HepG2 (cell line): ENCODE results near the gene KLHL17. TPM values are rescaled to one million over a fixed set of nuclear protein-coding genes. Genes with fewer than 3 reads are reported as not detected.

ENCODE experiments used
- ATAC-seq: fragments of 200-7000 bp; cut with Tn5 transposase; 3 replicates; pipeline ENCODE4 v1.9.1; 2020; ENCODE audit warnings: mild to moderate bottlenecking, moderate library complexity
- BruUV-seq: library from RNA; stranded (reverse); fragments of 400-500 nt; replicated peaks from 2 replicates; lab custom pipeline; 2021; lab: Mats Ljungman, UMichigan
- CTCF ChIA-PET: fragments of 300-600 bp; formaldehyde crosslinking; extraction: SDS; loops from one replicate; lab custom pipeline; 2021; ENCODE audit warnings: low total read pairs, inconsistent platforms, low intra/inter-chr PET ratio; lab: Yijun Ruan, JAX
- POLR2A ChIA-PET: fragments of 350-600 bp; sonication (Branson Sonifier 250); formaldehyde crosslinking; loops from one replicate; lab custom pipeline; 2020; ENCODE audit warnings: antibody characterized with exemption, inconsistent platforms; lab: Yijun Ruan, JAX
- DNase-seq: peaks from one replicate; pipeline ENCODE4 v3.0.0-alpha.2; 2015; ENCODE audit warnings: low spot score
- FAIRE-seq: peaks from 3 replicates; lab custom pipeline; 2011; peaks lifted over from hg19 to GRCh38; lab: Jason Lieb, UNC
- H2AFZ ChIP-seq: one replicate; pipeline ENCODE4 v1.6.1; 2011; ENCODE audit warnings: low read length, inconsistent platforms
- H3K27ac ChIP-seq: fragments of 300-600 bp; 3 replicates; pipeline ENCODE4 v1.8.0; 2011; ENCODE audit warnings: mixed run types, mild to moderate bottlenecking, mixed read lengths, low read length, inconsistent platforms; ENCODE audit not compliant: insufficient read depth; ENCODE audit errors: extremely low read length
- H3K27me3 ChIP-seq, 2 experiments: fragments of 200-600 bp in 1 of 2; 2 replicates in 1 of 2; 3 replicates in 1 of 2; pipeline versions ENCODE4 v1.6.0 to v1.8.0; 2011; ENCODE audit warnings: low read length in 2 of 2, mild to moderate bottlenecking in 2 of 2, moderate library complexity in 2 of 2, inconsistent platforms in 1 of 2; ENCODE audit not compliant: insufficient read depth in 2 of 2, control insufficient read depth in 1 of 2
- H3K36me3 ChIP-seq, 2 experiments: fragments of 200-600 bp in 1 of 2; replicated peaks in 1 of 2; 2 replicates in 1 of 2; 3 replicates in 1 of 2; pipeline versions ENCODE4 v1.5.1 to v1.8.0; 2011; ENCODE audit warnings: low read length in 2 of 2, inconsistent platforms in 1 of 2; ENCODE audit not compliant: insufficient read depth in 2 of 2, control insufficient read depth in 1 of 2
- H3K4me1 ChIP-seq: 2 replicates; pipeline ENCODE4 v1.5.1; 2012; ENCODE audit warnings: low read length, inconsistent platforms; ENCODE audit not compliant: insufficient read depth
- H3K4me2 ChIP-seq: 2 replicates; pipeline ENCODE4 v1.6.0; 2011; ENCODE audit warnings: low read depth, low read length, inconsistent platforms
- H3K4me3 ChIP-seq, 3 experiments: fragments of 200-600 bp in 1 of 3; sonication (generic), shearing (Covaris generic) in 1 of 3; replicated peaks in 1 of 3; 2 replicates each; pipeline ENCODE4 v1.5.1; 2011 to 2016; ENCODE audit warnings: low read length in 3 of 3, inconsistent platforms in 2 of 3, low read depth in 2 of 3, mild to moderate bottlenecking in 2 of 3, control low read depth in 1 of 3, mixed read lengths in 1 of 3; ENCODE audit not compliant: insufficient read depth in 1 of 3
- H3K79me2 ChIP-seq: one replicate; pipeline ENCODE4 v1.6.1; 2011; ENCODE audit warnings: low read length, inconsistent platforms; ENCODE audit not compliant: insufficient read depth
- H3K9ac ChIP-seq: 2 replicates; pipeline ENCODE4 v1.6.0; 2011; ENCODE audit warnings: mild to moderate bottlenecking, low read depth, low read length, inconsistent platforms; ENCODE audit not compliant: insufficient read depth
- H3K9me3 ChIP-seq: 2 replicates; pipeline ENCODE4 v1.5.1; 2012; ENCODE audit warnings: mild to moderate bottlenecking, low read length
- H4K20me1 ChIP-seq: 2 replicates; pipeline ENCODE4 v1.6.0; 2011; ENCODE audit warnings: inconsistent platforms, mild to moderate bottlenecking, low read length, moderate library complexity; ENCODE audit not compliant: insufficient read depth
- ARID2 ChIP-seq: sonication (generic); formaldehyde crosslinking; IDR thresholded peaks from 2 replicates; pipeline ENCODE4 v1.8.1; 2022; ENCODE audit warnings: mild to moderate bottlenecking, missing genetic modification reagents, borderline replicate concordance
- ARNT ChIP-seq: fragments of 450-650 bp; IDR thresholded peaks from 2 replicates; pipeline ENCODE4 v1.6.1; 2017
- HIC2 ChIP-seq: sonication (generic); formaldehyde crosslinking; IDR thresholded peaks from 2 replicates; pipeline ENCODE4 v1.9.0; 2022; ENCODE audit warnings: low read depth, missing genetic modification reagents
- PHF8 ChIP-seq: sonication (generic); formaldehyde crosslinking; IDR thresholded peaks from 2 replicates; pipeline ENCODE4 v1.5.0; 2020; ENCODE audit warnings: missing genetic modification reagents
- RFXANK ChIP-seq: IDR thresholded peaks from 2 replicates; pipeline ENCODE4 v1.6.1; 2016
- RNF2 ChIP-seq: fragments of 450-650 bp; conservative IDR thresholded peaks from 2 replicates; pipeline ENCODE4 v1.6.1; 2016; ENCODE audit warnings: low read depth
- SNAI1 ChIP-seq: sonication (generic); formaldehyde crosslinking; IDR thresholded peaks from 2 replicates; pipeline ENCODE4 v1.5.0; 2020; ENCODE audit warnings: mild to moderate bottlenecking, missing genetic modification reagents, borderline replicate concordance
- THAP8 ChIP-seq: sonication (generic); formaldehyde crosslinking; IDR thresholded peaks from 2 replicates; pipeline ENCODE4 v1.5.1; 2020; ENCODE audit warnings: missing genetic modification reagents, mild to moderate bottlenecking, borderline replicate concordance
- TSC22D2 ChIP-seq: sonication (generic); formaldehyde crosslinking; IDR thresholded peaks from 2 replicates; pipeline ENCODE4 v1.5.1; 2020; ENCODE audit warnings: missing genetic modification reagents, mild to moderate bottlenecking, borderline replicate concordance
- ZBTB2 ChIP-seq: sonication (generic); formaldehyde crosslinking; IDR thresholded peaks from 2 replicates; pipeline ENCODE4 v1.8.0; 2022; ENCODE audit warnings: low read depth, missing genetic modification reagents
- ZBTB33 ChIP-seq: sonication (generic); formaldehyde crosslinking; IDR thresholded peaks from 2 replicates; pipeline ENCODE4 v1.4.0; 2020; ENCODE audit warnings: missing genetic modification reagents
- ZFP36 ChIP-seq: fragments of 150-350 bp; IDR thresholded peaks from 2 replicates; pipeline ENCODE4 v1.6.1; 2018; ENCODE audit warnings: borderline replicate concordance, low read length, low read depth; ENCODE audit not compliant: partially characterized antibody
- ZFY ChIP-seq: sonication (generic); formaldehyde crosslinking; IDR thresholded peaks from 2 replicates; pipeline ENCODE4 v1.4.0; 2020; ENCODE audit warnings: missing genetic modification reagents
- ZKSCAN8 ChIP-seq: IDR thresholded peaks from 2 replicates; pipeline ENCODE4 v1.6.1; 2016; ENCODE audit warnings: borderline replicate concordance, missing genetic modification reagents, missing compliant biosample characterization
- ZMYM3 ChIP-seq: sonication (generic); formaldehyde crosslinking; IDR thresholded peaks from 2 replicates; pipeline ENCODE4 v1.5.1; 2020; ENCODE audit warnings: mild to moderate bottlenecking, missing genetic modification reagents
- ZNF317 ChIP-seq: sonication (generic); formaldehyde crosslinking; IDR thresholded peaks from 2 replicates; pipeline ENCODE4 v1.5.0; 2020; ENCODE audit warnings: mild to moderate bottlenecking, missing genetic modification reagents
- ZNF484 ChIP-seq: sonication (generic); formaldehyde crosslinking; IDR thresholded peaks from 2 replicates; pipeline ENCODE4 v1.5.1; 2020; ENCODE audit warnings: mild to moderate bottlenecking, low read depth, missing genetic modification reagents, borderline replicate concordance
- ZNF83 ChIP-seq: sonication (generic); formaldehyde crosslinking; IDR thresholded peaks from 2 replicates; pipeline ENCODE4 v1.4.0; 2020; ENCODE audit warnings: missing genetic modification reagents, mild to moderate bottlenecking, borderline replicate concordance
- WGBS: methylation state at CpG from one replicate; pipeline ENCODE4 v1.1.6; 2017; ENCODE audit warnings: low lambda C conversion rate; 5-methylcytosine and 5-hydroxymethylcytosine counted together
- in situ Hi-C: cut with HindIII; loops from 2 replicates; pipeline ENCODE4 v1.10.0; 2017; ENCODE audit warnings: low pct_unique_long_range_greater_than_20kb; ENCODE audit not compliant: extremely low pct_ligation_motif_present
- intact Hi-C: fragments of 100-400 bp; cut with micrococcal nuclease; formaldehyde crosslinking; loops from one replicate; pipeline ENCODE4 v1.10.0; 2022; ENCODE audit not compliant: unreplicated experiment
- polyA plus RNA-seq, 8 experiments: library from polyadenylated mRNA; depleted of rRNA in 3 of 8; stranded (reverse) in 7 of 8; unstranded in 1 of 8; fragments of >200 nt; fragmentation: Illumina TruSeq in 4 of 8; extraction: Trizol in 4 of 8; gene quantifications; 2 replicates each; pipeline versions ENCODE4 v1.2.1 to v1.2.3, GENCODE V29; 2011 to 2016; ENCODE audit warnings: low read depth in 4 of 8, missing spikeins in 1 of 8, mixed read lengths in 1 of 8; ENCODE audit not compliant: insufficient read depth in 1 of 8
- total RNA-seq, 5 experiments: library from RNA; depleted of rRNA; stranded (reverse); fragments of >200 nt; fragmentation: Illumina TruSeq; extraction: Trizol; gene quantifications; 2 replicates each; pipeline ENCODE4 v1.2.3, GENCODE V29; 2016; ENCODE audit warnings: low read depth in 1 of 5

The KLHL17 gene
- total and polyA plus RNA-seq, 2 of the 13 experiments (the other 11 are each of a cell fraction or from before 2014, with no cell fraction given): 9.3 to 24.7 TPM

GRCh38 chr1:911875-912739 is 48.3 kb upstream of the KLHL17 start:
- ATAC-seq (no peak; the same call in 2 of the 3 replicates), FAIRE-seq (no peak), DNase-seq (no peak)
- ChIA-PET CTCF (interaction anchor here (0.9 to 1.4 kb wide), 2 partner anchors 9 to 26 kb away, joined by 3 read pairs; no protein-coding TSS in a partner anchor), POLR2A (no interaction called here)
- BruUV-seq: no TSS peak
- Histone ChIP-seq H3K79me2 (no peaks in the 10 kb centered on the region), H3K4me3 (peak overlapping the region in 1 of 3 experiments; percentile 23; a peak in 1 of 6 replicates), H3K4me2 (peak overlapping the region; percentile 64), H3K36me3 (no peaks in the 10 kb centered on the region), H4K20me1 (no peaks in the 10 kb centered on the region), H3K4me1 (peaks cover 47% of the 10 kb centered on the region), H3K27me3 (peaks cover 29 to 74% of the 10 kb centered on the region in 2 experiments), H3K27ac (no peak overlapping the region), H3K9me3 (no peaks in the 10 kb centered on the region), H2AFZ (no peak overlapping the region), H3K9ac (no peak overlapping the region)
- WGBS: 3% methylated on average over 14 of the region's 15 CpGs
- intact Hi-C loops: no loop called here
- in situ Hi-C loops: no loop called here
- TF ChIP-seq ZBTB33 (CRISPR knock-in tag) (no peak), ZFP36 (peak; percentile 96), TSC22D2 (no peak), SNAI1 (CRISPR knock-in tag) (no peak), HIC2 (CRISPR knock-in tag) (no peak), ZMYM3 (CRISPR knock-in tag) (peak; percentile 88), ARID2 (CRISPR knock-in tag) (no peak), ZFY (CRISPR knock-in tag) (peak; percentile 22; the same call in 1 of the 2 replicates), ZNF83 (CRISPR knock-in tag) (0 out of 2 replicates have a peak, but pooled peaks have one; percentile 16), ZKSCAN8 (CRISPR knock-in tag) (no peak), RNF2 (0 out of 2 replicates have a peak, but pooled peaks have one; percentile 19), PHF8 (CRISPR knock-in tag) (no peak), ZNF317 (CRISPR knock-in tag) (no peak), ZNF484 (CRISPR knock-in tag) (no peak), ARNT (no peak), THAP8 (CRISPR knock-in tag) (no peak), ZBTB2 (CRISPR knock-in tag) (no peak), RFXANK (CRISPR knock-in tag) (no peak)
